Head of caudate nucleus (tissue), 42 donors: ENCODE measurements around the gene SFMBT2.
A peak's percentile ranks its signal among the peaks of the same experiment; 100 is the strongest.

Experiments
- DNase-seq, 42 donors: peaks; one replicate each; pipeline versions ENCODE4 v3.0.0 to v3.0.0-alpha.2; 2020 to 2021; ENCODE audit warnings: mixed read lengths in 7 of 42
- intact Hi-C: fragments of 100-400 bp; cut with DNase I; formaldehyde crosslinking; loops from one replicate; pipeline ENCODE4 v1.15.0; 2022

Gene SFMBT2

DNA sequence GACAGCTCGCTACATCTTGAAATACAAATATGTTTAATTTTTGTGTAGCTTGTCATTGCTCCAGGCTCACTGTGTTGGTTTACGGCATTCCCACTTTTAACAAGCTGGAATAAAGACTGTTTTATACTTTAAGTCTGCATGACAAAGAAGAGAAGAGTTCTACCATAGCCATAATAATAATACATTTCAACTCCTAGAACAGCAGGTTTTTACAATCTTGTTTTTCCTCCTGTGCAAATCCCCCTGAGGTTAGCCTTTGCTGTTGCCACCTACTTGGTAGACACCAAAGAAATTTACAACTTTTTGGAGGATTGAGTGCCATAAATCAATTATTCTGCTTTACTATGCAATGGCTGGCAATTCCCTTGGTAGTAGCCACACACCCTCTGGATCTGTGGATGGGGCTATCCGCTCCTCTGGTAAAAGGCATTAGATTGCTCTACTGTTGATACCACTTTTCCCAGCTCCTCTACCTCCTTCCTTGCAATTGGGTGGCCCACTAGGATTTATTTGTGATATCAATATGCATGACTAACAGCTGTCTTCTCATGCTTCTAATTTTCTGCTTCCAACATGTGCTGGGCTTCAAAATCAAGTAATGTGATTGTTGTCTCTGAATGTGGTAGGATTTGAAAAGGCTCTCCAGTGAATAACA, 60.2 kb downstream of the SFMBT2 start:
- intact Hi-C loops, result no loop called here
- no peak for DNase-seq

DNA sequence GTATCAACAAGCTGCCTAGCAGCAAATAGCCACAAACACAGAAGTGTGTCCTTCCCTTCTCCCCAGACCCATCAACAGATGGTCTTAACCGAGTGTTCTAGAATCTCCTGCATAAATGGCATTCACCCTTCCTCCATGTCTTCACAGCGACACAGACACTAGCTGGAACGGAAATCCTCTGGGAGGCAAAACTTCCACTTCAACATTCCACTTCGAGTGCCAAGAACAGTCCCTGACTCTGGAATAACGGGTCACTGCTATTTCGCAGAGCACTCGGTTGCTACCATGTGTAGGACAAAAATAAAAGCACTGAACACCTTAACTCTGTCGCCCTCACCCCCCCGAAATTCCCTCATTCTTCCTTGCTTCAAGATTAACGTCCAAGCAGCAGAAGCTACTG, 65.1 kb downstream of the SFMBT2 start:
- DNase-seq, result no peak
- intact Hi-C loops, result no loop called here

DNA sequence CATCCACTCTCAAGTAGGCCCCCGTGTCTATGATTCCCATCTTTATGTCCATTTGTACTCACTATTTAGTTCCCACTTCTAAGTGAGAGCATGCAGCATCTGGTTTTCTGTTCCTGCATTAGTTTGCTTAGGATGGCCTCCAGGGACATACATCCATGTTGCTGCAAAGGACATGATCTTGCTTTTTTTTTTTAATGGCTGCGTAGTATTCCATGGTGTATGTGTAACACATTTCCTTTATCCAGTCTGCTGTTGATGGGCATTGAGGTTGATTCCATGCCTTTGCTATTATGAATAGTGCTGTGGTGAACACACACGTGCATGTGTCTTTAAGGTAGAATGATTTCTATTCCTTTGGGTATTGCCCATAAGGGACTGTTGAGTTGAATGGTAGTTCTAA, 67.8 kb downstream of the SFMBT2 start:
- intact Hi-C loops, result no loop called here
- DNase-seq, result no peak

DNA sequence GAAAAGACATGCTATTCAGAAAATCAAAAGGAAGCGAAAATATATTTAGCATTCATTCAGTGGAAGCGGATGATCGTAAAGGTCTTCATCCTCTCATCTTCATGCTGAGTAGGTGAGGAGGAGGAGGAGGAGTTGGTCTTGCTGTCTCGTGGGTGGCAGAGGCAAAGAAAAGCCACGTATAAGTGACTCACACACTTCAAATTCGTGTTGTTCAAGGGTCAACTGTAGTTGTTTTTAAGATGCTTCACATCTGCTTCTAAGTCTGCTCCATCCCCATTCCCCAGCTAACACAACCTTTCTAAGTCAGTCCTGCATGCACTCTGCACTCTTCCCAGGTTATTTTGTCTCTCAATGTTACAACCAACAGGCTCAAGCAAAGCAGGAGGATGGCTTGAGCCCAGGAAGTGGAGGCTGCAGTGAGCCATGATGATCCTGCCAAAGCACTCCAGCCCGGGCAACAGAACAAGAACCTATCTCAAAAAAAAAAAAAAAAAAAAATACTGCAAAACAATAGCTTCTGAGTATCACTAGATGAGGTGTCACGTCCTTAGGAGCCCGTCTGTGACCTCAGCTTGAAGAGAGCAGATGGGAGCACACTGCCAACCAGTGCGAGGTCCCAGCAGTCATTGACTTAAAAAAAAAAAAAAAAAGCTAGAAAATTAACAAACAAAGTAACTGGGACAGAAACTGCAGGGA, 70.5 kb downstream of the SFMBT2 start:
- intact Hi-C loops, result no loop called here
- peak in 8 of 42 donors; percentile 11 to 40 (median 32) for DNase-seq

DNA sequence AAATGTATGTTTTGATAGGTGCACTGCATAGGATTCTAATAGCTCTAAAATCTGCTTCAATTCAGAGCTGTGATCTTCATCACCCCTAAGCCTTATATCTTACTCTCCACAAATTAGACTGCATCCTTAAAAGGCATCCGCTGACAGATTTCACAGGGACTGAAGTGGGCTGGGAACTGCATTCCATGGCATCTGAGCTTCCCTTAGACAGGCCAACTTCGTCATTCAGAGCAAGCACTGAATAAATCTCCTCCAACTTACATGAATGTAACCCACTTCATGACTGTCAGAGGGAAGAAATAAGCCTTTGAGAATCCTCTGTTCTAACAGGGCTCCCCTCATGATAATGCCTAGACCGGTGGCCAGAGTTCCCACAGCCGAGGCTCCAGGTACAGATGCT, 71.3 kb downstream of the SFMBT2 start:
- intact Hi-C loops, result no loop called here
- no peak for DNase-seq

DNA sequence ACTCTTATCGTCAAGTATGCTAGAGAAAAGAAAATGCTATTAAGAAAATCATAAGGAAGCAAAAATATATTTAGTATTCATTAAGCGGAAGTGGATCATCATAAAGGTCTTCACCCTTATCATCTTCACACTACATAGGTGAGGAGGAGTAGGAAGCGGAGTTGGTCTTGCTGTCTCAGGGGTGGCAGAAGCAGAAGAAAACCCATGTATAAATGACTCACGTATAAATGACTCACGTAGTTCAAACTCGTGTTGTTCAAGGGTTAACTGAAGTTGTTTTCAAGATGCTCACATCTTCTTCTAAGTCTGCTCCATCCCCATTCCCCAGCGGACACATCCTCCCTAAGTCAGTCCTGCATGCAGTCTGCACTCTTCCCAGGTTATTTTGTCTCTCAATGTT, 72.4 kb downstream of the SFMBT2 start:
- no peak for DNase-seq
- intact Hi-C loops, result no loop called here

DNA sequence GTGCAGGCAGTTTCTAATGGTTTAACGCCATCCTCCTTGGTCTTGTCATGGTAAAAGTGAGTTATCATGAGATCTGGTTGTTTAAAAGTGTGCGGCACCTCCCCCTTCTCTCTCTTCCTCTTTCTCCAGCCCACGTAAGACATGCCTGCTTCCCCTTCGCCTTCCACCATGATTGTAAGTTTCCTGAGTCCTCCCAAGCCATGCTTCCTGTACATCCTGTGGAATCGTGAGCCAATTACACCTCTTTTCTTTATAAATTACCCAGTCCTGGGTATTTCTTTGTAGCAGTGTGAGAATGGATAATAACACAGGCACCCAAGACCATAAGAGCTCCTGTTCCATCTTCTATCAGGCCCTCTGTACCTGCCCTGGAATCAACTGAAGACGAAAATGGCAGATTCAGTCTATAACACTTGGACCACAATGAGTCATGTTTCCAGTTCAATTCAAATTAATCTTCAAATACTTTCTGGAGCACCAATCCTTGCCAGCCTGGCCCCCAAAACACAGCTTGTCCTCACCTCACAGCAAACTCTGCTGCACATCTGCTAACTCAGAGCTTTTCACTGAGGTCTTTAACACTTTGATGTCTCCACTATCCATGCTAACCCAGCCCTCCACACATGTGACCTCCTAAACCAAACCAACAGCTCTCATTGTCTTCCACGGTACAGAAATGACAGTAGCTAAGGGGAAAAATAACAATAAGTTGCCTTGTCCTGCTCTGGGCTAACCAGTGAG, 73.2 kb downstream of the SFMBT2 start:
- intact Hi-C loops, result no loop called here
- peak in 3 of 42 donors; percentile 25 to 49 (median 38) for DNase-seq

DNA sequence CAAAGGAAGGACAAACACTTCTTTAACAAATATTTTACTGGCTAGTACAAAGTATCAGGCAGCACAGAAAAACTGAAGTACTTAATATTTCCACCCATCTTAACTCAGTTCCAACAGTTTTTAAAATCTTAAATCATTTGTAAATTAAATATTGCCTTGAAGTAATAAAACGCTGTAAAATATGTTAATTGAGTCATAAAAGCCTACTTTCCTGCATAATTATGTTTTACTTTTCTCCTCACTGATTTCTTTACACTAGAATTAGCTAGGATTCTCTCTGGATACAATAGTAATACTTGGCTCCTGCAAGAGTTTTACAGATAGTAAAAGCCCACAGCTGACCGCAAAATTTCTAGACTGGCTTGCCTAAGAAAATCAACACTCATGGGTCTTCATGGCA, 74.9 kb downstream of the SFMBT2 start:
- no peak for DNase-seq
- intact Hi-C loops, result no loop called here

DNA sequence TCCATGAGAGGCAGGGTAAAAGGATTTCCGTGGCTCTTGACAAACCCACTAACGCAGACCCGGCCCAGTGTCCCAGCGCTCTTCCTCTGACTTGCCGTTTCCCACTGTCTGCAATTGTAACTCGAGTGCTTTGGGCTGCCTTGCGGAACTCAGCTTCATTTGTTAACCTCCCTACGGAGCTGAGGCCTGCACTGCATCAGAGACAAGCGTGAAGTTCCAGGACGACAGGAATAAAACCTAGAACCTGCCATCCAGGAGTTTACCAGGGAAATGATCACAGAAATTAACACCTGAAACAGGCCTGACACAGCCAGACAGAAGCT, 76.2 kb downstream of the SFMBT2 start:
- intact Hi-C loops, result no loop called here

DNA sequence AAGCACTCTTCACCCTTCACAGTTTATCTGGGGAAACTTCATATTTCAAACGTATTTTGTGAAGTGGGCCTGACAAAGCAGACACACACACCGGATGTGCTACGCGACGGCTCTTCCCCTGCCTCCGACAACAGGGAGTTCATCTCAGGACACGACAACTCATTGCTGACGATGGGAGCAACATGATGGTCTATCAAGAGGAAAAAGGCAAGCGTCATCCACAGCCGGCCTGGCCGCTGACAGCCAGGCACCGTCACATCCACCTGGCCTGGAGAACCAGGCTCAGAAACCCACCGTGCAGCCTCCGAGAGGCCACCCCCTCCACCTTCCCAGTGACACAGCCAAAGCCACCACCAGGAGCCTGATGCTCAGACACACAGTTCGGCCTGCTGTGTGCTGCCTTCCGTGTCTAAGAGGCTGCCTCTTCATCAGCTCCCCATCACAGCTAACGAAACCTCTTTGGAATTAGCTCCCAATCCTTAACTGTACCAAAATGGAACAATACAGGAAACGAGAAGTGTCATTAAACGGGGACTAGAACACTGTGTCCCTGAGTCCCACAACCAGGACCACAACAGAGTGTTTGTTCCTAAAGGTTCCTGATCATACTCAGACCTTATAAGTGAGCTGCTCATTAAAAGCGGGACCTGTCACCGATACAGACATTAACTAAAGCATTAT, 76.7 kb downstream of the SFMBT2 start:
- no peak for DNase-seq
- intact Hi-C loops, result no loop called here

More for the DNA sequence above, 76.2 kb downstream of the SFMBT2 start:
- DNase-seq, result no peak

DNA sequence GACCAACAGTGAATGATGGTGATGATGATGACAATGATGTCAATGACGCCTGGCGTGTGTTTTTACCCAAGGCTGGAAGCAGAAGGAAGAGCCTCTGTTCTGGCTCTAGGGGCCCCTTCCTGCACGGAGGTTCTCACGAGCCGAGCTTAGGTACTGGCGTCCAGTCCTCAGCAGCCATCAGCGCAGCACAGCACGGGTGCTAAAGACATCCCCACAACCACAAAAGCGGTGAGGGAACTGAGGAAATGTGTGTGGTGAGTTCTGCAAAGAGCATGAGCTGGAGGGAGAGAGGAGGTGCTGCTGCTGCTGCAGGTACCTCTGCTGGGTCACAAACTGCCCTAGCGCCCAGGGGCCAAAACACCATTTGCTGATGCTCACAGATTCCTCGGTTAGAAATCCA, 81.6 kb downstream of the SFMBT2 start:
- intact Hi-C loops, result no loop called here
- DNase-seq, result no peak

DNA sequence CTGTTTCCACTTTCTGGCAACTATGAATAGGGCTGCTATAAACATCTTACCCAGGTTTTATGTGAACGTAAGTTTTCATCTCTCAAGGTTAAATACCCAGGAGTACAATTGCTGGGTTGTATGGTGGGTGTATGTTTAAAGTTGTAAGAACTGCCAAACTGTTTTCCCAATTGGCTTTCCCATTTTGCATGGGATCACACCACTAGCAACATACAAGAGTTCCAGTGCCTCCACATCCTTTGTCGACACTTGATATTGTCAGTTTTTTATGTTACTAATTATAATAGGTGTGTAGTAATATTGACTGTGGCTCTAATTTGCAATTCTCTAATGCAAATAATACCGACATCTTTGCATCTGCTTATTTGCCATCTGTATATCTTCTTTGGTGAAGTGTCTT, 82.9 kb downstream of the SFMBT2 start:
- intact Hi-C loops, result no loop called here
- no peak for DNase-seq

DNA sequence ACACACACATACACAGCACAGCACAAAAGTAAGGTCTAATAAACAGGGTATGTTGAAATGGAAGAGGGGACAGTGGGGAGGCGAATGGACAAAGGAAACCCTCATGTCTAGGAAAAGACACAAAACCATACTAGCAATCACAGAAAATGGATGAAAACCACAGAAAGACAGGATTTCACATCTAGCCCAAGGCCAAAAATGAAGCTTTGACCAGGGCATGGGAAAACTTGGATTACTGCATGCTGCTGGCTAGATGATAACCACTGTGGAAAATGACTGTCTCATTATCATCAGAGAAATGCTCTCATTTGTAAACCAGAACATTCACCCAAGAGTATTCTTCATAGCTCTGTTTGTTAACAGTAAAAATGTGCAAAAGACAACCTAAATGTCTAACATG, 88.2 kb downstream of the SFMBT2 start:
- no peak for DNase-seq
- intact Hi-C loops, result no loop called here

DNA sequence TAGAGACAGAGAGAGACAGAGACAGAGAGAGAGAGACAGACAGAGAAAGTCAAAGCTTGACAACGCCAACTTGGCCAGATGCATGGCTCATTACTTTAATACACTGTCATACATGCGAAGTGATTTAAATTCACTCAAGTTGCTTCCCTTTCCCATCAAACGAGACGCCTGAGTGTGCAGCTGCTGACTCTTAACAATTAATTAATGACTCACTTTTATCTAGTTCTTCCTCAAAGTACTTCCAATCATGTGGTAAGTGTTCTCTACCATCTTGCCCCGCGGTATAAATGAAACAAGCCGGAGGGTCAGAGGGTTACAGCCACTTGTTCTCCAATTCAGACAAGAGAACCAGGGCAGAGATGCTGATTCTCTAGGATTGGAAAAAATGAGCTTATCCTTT, 90.8 kb downstream of the SFMBT2 start:
- no peak for DNase-seq
- intact Hi-C loops, result no loop called here

DNA sequence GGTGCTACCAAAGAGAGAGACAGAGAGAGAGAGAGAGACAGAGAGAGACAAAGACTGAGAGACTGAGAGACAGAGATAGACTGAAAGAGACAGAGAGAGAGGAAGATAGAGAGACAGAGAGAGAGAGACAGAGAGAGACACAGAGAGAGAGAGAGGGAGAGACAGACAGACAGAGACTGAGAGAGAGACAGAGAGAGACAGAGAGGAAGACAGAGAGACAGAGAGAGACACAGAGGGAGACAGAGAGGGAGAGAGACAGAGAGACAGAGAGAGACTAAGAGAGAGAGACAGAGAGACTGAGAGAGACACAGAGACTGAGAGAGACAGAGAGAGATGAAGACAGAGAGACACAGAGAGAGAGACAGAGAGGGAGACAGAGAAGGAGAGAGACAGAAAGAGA, 91.2 kb downstream of the SFMBT2 start:
- DNase-seq, result no peak
- intact Hi-C loops, result no loop called here

DNA sequence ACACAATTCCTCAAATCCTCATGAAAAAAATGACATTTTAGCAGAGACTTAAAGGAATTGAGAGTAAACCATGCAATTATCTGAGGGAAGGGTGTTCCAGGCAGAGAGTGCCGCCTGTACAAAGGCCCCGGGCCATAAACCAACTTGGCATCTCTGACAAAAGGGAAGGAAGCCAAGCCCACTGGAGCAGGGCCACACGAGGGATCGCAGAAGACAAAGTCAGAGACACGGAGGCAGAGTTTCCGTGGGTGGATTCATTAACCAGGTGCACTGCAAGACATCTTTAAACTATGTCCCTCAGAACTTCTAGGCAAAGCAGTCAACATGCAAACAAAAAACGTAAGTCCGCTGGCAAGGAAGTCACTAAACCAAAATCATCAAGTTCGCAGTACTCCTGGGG, 92.0 kb downstream of the SFMBT2 start:
- peak in 34 of 42 donors; percentile 16 to 70 (median 40) for DNase-seq
- intact Hi-C loops, result no loop called here

DNA sequence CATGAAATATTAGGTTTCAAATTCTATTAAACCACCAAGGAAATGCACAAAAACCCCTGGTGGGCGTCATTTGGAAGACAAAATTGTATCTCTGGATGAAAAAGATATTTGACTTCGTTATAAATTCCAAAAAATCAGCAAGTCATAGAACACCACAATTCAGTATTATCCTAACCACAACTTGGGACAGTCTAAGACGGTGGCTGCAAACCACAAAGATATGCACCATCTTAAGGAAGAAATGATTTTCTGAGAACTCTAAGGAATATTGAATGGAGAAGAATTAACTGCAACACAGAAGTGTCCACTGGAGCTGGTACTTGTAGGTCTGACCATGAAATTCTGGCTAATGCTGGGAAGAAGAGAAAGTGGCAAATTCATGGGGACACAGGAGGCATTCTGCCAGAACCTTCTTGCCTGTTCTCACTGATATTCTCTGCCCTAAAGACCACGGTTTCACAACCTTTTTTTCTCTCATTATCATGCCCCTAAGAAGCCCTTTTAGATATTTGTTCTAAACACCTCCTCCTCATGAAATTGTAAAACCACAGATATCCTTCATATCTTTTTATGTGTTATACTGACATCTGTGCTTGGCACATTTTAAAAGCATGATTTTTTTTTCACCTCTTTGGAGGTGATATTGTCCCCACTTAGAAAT, 92.9 kb downstream of the SFMBT2 start:
- no peak for DNase-seq
- intact Hi-C loops, result no loop called here

DNA sequence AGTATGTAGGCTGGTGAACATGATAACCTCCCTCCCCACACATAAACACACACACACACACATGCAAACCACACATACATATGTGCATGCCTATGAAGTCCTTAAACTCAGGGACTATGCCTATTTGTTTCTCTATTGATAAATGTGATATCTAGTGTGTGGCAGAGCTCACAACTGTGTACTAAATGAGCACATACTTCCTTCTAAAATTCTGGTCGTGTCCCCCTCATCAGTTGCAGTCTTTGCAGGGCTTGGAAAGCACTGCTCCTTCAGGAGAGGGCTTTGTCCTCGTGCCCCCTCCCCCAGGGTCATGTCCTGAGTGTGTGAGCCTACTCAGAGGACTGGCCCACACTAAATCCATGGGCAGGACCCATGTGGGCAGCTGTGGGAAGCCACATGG, 94.0 kb downstream of the SFMBT2 start:
- intact Hi-C loops, result no loop called here
- DNase-seq, result no peak

DNA sequence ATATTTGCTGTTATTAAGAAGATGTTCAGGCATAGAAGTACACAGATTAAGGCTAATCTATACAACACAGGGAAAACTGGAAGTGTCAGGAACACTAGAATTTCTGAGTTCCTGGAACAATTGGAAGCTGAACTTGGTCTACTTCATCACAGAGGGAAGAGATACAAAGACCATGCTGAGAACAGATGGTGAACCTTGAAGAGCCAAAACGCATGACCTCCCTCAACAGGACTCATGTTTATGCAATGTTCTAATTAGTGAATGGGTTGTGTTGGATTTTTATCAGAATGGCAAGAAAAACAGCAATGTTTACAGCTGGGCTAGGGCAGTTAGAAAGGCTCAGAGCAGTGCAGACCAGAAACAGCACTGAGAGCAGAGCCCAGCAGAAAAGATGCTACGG, 94.9 kb downstream of the SFMBT2 start:
- no peak for DNase-seq
- intact Hi-C loops, result no loop called here

DNA sequence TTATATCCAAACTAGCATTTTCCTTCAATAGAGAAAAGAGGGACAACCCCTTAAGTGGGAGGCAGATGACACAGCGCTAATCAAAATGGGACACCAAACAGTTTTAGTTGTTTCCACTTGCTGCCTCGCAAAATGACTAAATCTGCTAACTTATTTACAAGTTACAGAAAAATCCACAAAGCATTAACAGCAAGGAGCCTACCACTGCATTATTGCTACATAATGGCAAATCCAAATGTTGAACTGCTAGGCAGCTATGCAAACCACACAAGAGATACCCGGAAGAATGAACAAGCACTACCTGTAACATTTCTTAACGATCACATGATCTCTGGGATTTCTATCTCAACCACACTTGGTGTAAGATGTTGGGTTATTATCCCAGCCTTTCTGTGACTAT, 96.7 kb downstream of the SFMBT2 start:
- no peak for DNase-seq
- intact Hi-C loops, result no loop called here
